Osteoblast (primary cell): ENCODE data around the gene DPP7. TPM values are rescaled to one million over a fixed set of nuclear protein-coding genes. Genes with fewer than 3 reads are reported as not detected.

Source experiments
- DNase-seq: peaks from one replicate; pipeline ENCODE4 v3.0.0; 2011; ENCODE audit warnings: low spot score, mixed read lengths; ENCODE audit not compliant: insufficient read length; ENCODE audit errors: missing footprints
- H2AFZ ChIP-seq: 2 replicates; pipeline ENCODE4 v1.6.0; 2011; ENCODE audit warnings: mild to moderate bottlenecking, low read length
- H3K27ac ChIP-seq: 2 replicates; pipeline ENCODE4 v1.5.1; 2011; ENCODE audit warnings: mild to moderate bottlenecking, low read depth, low read length, moderate library complexity
- H3K27me3 ChIP-seq: 2 replicates; pipeline ENCODE4 v1.6.0; 2012; ENCODE audit warnings: mild to moderate bottlenecking, control low read depth, inconsistent platforms, low read length, moderate library complexity; ENCODE audit not compliant: insufficient read depth
- H3K36me3 ChIP-seq: 2 replicates; pipeline ENCODE4 v1.5.1; 2011; ENCODE audit warnings: mild to moderate bottlenecking, low read length, control low read depth, moderate library complexity; ENCODE audit not compliant: insufficient read depth
- H3K4me1 ChIP-seq: 2 replicates; pipeline ENCODE4 v1.5.1; 2011; ENCODE audit warnings: mild to moderate bottlenecking, low read length, control low read depth, moderate library complexity; ENCODE audit not compliant: insufficient read depth
- H3K4me2 ChIP-seq: 2 replicates; pipeline ENCODE4 v1.6.0; 2011; ENCODE audit warnings: mild to moderate bottlenecking, low read length; ENCODE audit not compliant: insufficient read depth
- H3K4me3 ChIP-seq: fragments of 200-600 bp; sonication (generic); 3 replicates; pipeline ENCODE4 v1.5.1; 2012; ENCODE audit warnings: mild to moderate bottlenecking, low read length, inconsistent platforms; ENCODE audit not compliant: insufficient read depth
- H3K79me2 ChIP-seq: 2 replicates; pipeline ENCODE4 v1.6.0; 2012; ENCODE audit warnings: mild to moderate bottlenecking, low read length, control low read depth, inconsistent platforms; ENCODE audit not compliant: insufficient read depth
- H3K9me3 ChIP-seq: 2 replicates; pipeline ENCODE4 v1.5.1; 2011; ENCODE audit warnings: low read depth, low read length, control low read depth
- H4K20me1 ChIP-seq: 2 replicates; pipeline ENCODE4 v1.6.0; 2012; ENCODE audit warnings: mild to moderate bottlenecking, low read length, control low read depth; ENCODE audit not compliant: insufficient read depth
- CTCF ChIP-seq: IDR thresholded peaks from 2 replicates; pipeline ENCODE4 v1.5.1; 2011; ENCODE audit warnings: mild to moderate bottlenecking, low read depth, low read length, moderate library complexity; ENCODE audit errors: extremely low read depth
- total RNA-seq: library from RNA; depleted of rRNA; stranded (reverse); fragments of >200 nt; gene quantifications from 2 replicates; pipeline ENCODE4 v1.2.3, GENCODE V29; 2012

The DPP7 gene
- total RNA-seq, 1 donor, result 74.6 TPM

- no peaks in the 10 kb centered on the region for H3K4me1 ChIP-seq
- no peak overlapping the region for H3K27ac ChIP-seq
- no peaks in the 10 kb centered on the region for H4K20me1 ChIP-seq
- H3K36me3 ChIP-seq, result no peaks in the 10 kb centered on the region
- DNase-seq, result peak; percentile 70
- H2AFZ ChIP-seq, result no peak overlapping the region
- TF ChIP-seq CTCF, result no peak
- H3K79me2 ChIP-seq, result no peaks in the 10 kb centered on the region
- H3K4me2 ChIP-seq, result no peak overlapping the region
- peaks cover 26% of the 10 kb centered on the region for H3K27me3 ChIP-seq
- H3K9me3 ChIP-seq, result no peaks in the 10 kb centered on the region
- no peak overlapping the region for H3K4me3 ChIP-seq
Measured at GRCh38 chr9:137143459-137143858, 28.9 kb upstream of the DPP7 start.

DNA sequence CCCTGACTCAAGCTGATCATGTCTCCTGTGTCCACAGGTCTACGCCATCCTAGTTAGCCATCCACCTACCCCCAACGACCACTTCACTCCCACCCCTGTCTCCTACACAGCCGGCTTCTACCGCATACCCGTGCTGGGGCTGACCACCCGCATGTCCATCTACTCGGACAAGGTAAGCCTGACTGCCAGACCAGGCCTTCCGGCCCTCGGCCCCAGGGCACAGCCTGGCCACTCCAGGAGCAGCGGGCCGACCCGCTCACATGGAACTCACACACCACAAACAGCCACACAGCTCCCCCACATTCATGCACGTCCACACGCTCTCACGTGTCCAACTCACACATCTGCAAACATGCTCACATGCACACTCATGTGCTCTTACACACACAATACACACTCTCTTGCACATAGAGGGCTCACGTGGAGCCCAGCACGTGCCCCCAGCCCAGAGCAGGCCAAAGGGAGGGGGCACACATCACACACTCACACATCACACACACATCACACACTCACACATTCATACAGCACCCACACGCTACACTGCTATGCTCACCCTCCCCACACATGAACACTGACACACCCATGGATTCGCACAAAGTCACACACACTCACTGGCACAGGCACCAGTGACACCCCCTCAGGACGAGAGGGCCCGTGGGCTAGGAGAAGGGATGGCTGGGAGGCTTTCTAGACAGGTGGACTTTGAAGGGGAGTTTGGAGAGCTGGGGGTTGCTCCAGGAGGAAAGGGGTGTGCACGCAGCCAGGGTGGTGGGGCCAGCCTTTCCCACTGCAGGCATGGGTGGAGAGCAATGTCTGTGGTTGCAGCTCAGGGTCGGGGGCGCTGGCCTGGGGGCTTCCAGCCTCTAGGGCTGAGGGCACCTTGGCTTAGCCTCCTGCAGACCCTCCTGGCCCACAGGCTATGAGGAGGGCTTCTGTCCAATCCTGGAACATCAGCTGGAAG lies 27.7 kb upstream of the DPP7 start:
- H3K9me3 ChIP-seq, result no peaks in the 10 kb centered on the region
- no peaks in the 10 kb centered on the region for H3K4me1 ChIP-seq
- no peak overlapping the region for H3K27ac ChIP-seq
- H3K4me3 ChIP-seq, result no peak overlapping the region
- no peaks in the 10 kb centered on the region for H3K79me2 ChIP-seq
- H3K4me2 ChIP-seq, result no peak overlapping the region
- no peak overlapping the region for H2AFZ ChIP-seq
- peaks cover 37% of the 10 kb centered on the region for H3K27me3 ChIP-seq
- no peaks in the 10 kb centered on the region for H4K20me1 ChIP-seq
- DNase-seq, result peak; percentile 73
- TF ChIP-seq CTCF, result no peak
- no peaks in the 10 kb centered on the region for H3K36me3 ChIP-seq

- peaks cover 48% of the 10 kb centered on the region for H3K27me3 ChIP-seq
- H3K79me2 ChIP-seq, result no peaks in the 10 kb centered on the region
- H3K4me2 ChIP-seq, result no peak overlapping the region
- no peak for TF ChIP-seq CTCF
- H3K36me3 ChIP-seq, result no peaks in the 10 kb centered on the region
- H3K4me3 ChIP-seq, result no peak overlapping the region
- H3K9me3 ChIP-seq, result no peaks in the 10 kb centered on the region
- no peak overlapping the region for H3K27ac ChIP-seq
- peak; percentile 85 for DNase-seq
- H3K4me1 ChIP-seq, result no peaks in the 10 kb centered on the region
- no peaks in the 10 kb centered on the region for H4K20me1 ChIP-seq
- H2AFZ ChIP-seq, result no peak overlapping the region
Measured at GRCh38 chr9:137141050-137141810, 26.7 kb upstream of the DPP7 start.
